ENCODE data around the gene SLC19A1. TPM values are rescaled to one million over a fixed set of nuclear protein-coding genes. Genes with fewer than 3 reads are reported as not detected.

SLC19A1 gene
- polyA plus RNA-seq, 1 experiment: 8.1 TPM

DNA sequence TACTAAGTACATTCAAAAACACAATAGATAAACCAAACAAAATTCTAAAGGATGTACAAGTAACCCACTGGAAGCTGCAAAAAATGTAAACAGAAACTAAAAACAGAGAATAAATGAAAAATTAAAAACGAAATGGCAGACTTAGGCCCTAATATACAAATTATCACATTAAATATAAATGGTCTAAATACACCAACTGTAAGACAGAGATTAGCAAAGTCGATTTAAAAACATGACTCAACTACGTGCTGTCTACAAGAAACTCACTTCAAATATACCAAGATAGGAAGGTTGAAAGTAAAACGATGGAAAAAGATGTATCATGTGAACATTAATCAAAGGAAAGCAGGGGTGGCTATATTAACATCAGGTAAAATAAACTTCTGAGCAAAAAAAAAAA lies 23.1 kb downstream of the SLC19A1 start:
- no peaks in the 10 kb centered on the region for H3K27me3 ChIP-seq (ENCODE audit: control insufficient read depth, insufficient read depth, low read length)
- CTCF ChIA-PET: no interaction called here
- no peak for DNase-seq (ENCODE audit: low read depth)
- H3K36me3 ChIP-seq (ENCODE audit: control insufficient read depth, insufficient read depth, low read length): peaks cover 1% of the 10 kb centered on the region; the same call in 1 of the 2 replicates
- no peak overlapping the region for H3K4me3 ChIP-seq (ENCODE audit: low read depth, low read length)
- TF ChIP-seq, protein P1, sequence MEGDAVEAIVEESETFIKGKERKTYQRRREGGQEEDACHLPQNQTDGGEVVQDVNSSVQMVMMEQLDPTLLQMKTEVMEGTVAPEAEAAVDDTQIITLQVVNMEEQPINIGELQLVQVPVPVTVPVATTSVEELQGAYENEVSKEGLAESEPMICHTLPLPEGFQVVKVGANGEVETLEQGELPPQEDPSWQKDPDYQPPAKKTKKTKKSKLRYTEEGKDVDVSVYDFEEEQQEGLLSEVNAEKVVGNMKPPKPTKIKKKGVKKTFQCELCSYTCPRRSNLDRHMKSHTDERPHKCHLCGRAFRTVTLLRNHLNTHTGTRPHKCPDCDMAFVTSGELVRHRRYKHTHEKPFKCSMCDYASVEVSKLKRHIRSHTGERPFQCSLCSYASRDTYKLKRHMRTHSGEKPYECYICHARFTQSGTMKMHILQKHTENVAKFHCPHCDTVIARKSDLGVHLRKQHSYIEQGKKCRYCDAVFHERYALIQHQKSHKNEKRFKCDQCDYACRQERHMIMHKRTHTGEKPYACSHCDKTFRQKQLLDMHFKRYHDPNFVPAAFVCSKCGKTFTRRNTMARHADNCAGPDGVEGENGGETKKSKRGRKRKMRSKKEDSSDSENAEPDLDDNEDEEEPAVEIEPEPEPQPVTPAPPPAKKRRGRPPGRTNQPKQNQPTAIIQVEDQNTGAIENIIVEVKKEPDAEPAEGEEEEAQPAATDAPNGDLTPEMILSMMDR (IDR thresholded peaks at IDR 0.05; ENCODE audit: insufficient read depth, low read depth, low read length): no peak
- POLR2A ChIA-PET: no interaction called here

DNA sequence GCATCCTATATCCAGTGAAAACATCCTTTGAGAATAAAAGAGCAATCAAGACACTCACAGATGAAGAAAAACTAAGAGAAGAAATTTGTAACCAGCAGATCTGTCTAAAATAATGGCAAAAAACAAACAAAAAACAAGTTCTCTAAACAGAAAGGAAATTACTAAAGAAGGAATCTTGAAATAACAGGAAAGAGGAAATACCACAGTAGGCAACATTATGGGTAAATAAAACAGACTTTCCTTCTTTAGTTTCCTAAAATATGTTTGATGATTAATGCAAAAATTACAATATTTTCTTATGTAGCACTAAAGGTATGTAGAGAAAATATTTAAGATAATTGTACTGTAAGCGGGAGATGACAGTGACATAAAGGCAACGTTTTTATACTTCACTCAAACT lies 23.5 kb downstream of the SLC19A1 start:
- no peaks in the 10 kb centered on the region for H3K27me3 ChIP-seq (ENCODE audit: control insufficient read depth, insufficient read depth, low read length)
- POLR2A ChIA-PET: no interaction called here
- DNase-seq (ENCODE audit: low read depth): no peak
- CTCF ChIA-PET: no interaction called here
- TF ChIP-seq, protein P1 (IDR thresholded peaks at IDR 0.05; ENCODE audit: insufficient read depth, low read depth, low read length): no peak
- H3K4me3 ChIP-seq (ENCODE audit: low read depth, low read length): no peak overlapping the region
- peaks cover 1% of the 10 kb centered on the region; the same call in 1 of the 2 replicates for H3K36me3 ChIP-seq (ENCODE audit: control insufficient read depth, insufficient read depth, low read length)

DNA sequence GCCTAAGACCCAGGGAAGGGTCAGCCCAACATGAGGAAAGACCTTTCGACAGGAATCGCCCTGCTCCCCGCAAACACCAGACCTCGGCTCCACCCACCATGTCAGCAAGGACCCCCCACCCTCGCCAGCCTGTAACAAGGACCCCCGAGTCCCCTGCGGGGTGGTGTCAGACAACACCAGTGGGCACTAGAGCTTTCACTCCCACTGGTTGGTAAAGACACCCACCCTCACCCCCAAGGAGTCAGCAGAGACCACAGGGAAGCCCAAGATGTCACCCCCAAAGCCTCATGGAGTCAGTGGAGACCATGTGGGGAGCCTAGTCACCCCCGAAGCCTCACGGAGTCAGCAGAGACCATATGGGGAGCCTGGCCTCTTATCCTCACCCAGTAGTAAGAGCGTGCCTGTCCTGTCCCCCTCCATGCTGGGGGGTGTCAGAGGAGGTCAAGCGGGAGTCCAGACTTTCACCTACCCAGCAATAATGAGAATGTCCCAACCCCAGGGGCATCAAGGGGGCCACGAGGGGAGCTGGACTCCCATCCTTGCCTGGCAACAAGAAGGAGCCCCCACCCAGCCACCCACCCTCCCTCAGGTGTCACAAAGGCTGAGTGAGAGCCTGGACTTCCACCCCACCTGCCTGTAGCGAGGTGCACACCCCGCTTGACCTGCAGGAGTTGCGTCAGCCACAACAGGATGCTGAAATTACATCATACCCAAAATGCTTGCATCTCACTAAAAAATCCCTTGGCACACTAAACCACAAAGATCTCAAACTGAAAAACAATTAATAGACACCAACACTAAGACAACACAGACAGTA lies 24.8 kb downstream of the SLC19A1 start:
- CTCF ChIA-PET: interaction anchor here (0.6 to 1.0 kb wide), 2 partner anchors 12 to 78 kb away, joined by 3 read pairs; no protein-coding TSS in a partner anchor
- POLR2A ChIA-PET: no interaction called here
- H3K36me3 ChIP-seq (ENCODE audit: control insufficient read depth, insufficient read depth, low read length): peaks cover 3% of the 10 kb centered on the region; the same call in 1 of the 2 replicates

DNA sequence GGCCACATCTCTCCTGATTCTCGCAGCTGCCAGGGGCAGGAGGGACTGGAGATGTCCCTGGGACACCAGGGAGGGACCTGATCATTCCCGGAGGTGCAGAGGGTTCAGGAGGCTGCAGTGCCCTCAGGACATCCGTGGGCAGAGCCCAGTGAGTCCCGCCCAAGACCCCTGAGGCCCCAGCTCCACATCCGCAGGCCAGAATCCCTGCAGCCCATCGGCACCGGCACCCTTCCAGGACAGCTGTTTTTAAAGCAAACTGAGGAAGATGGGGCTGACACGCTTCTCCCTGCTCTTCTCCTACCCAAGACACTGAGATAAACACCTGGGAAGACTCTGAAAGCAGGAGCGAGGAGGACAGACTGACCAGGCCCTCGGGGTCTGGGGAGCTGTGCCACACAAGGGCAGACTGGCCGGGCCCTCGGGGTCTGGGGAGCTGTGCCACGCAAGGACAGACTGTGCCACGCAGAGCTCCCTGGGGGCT lies 25.5 kb downstream of the SLC19A1 start:
- H3K27me3 ChIP-seq (ENCODE audit: control insufficient read depth, insufficient read depth, low read length): no peaks in the 10 kb centered on the region
- CTCF ChIA-PET: interaction anchor here (0.6 to 1.0 kb wide), 2 partner anchors 11 to 77 kb away, joined by 3 read pairs; no protein-coding TSS in a partner anchor
- TF ChIP-seq, protein P1 (IDR thresholded peaks at IDR 0.05; ENCODE audit: insufficient read depth, low read depth, low read length): no peak
- H3K36me3 ChIP-seq (ENCODE audit: control insufficient read depth, insufficient read depth, low read length): peaks cover 3% of the 10 kb centered on the region; the same call in 1 of the 2 replicates
- no peak for DNase-seq (ENCODE audit: low read depth)
- POLR2A ChIA-PET: no interaction called here
- no peak overlapping the region for H3K4me3 ChIP-seq (ENCODE audit: low read depth, low read length)

More for the DNA sequence above, 24.8 kb downstream of the SLC19A1 start:
- TF ChIP-seq, protein P1 (IDR thresholded peaks at IDR 0.05; ENCODE audit: insufficient read depth, low read depth, low read length): no peak
- no peak overlapping the region for H3K4me3 ChIP-seq (ENCODE audit: low read depth, low read length)
- DNase-seq (ENCODE audit: low read depth): no peak
- H3K27me3 ChIP-seq (ENCODE audit: control insufficient read depth, insufficient read depth, low read length): no peaks in the 10 kb centered on the region

DNA sequence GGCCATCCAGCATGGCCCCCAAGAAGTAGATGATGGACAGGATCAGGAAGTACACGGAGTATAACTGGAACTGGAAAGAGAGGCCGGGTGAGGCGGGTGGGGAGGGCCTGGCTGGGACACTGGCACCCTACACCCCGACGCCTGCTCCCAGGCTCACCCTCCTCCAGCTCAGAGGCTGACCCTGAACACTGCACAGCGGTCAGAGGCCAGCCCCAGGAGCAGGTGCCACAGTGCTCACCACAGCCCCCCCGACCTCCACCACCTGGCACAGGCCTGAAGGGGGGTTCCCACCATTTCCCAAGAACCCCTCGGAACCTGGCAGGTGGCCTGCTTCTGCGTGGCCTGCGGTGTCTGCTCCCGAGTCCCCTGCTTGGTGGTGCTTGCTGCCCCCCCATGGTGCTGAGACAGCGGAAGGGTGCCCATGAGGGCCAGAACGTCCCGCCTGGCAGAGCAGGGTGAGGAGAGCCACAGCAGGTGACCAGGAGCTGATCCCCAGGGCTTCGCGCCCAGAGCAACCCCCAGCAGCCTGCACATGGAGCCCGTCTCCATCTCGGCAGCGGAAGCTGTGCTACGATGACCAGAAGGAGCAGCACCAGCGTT lies 26.1 kb downstream of the SLC19A1 start:
- ChIA-PET CTCF (interaction anchor here (1.0 kb wide), 1 partner anchor 10 kb away, joined by 3 read pairs; no protein-coding TSS in a partner anchor), POLR2A (no interaction called here)

More for the DNA sequence above, 26.1 kb downstream of the SLC19A1 start:
- H3K4me3 ChIP-seq (ENCODE audit: low read depth, low read length): no peak overlapping the region
- peaks cover 3% of the 10 kb centered on the region; the same call in 1 of the 2 replicates for H3K36me3 ChIP-seq (ENCODE audit: control insufficient read depth, insufficient read depth, low read length)
- H3K27me3 ChIP-seq (ENCODE audit: control insufficient read depth, insufficient read depth, low read length): no peaks in the 10 kb centered on the region
- TF ChIP-seq, protein P1 (IDR thresholded peaks at IDR 0.05; ENCODE audit: insufficient read depth, low read depth, low read length): no peak
- DNase-seq (ENCODE audit: low read depth): no peak

Data from BJ (cell line).